A549 (cell line): Measurements from ENCODE around the gene LRRC45. TPM values are rescaled to one million over a fixed set of nuclear protein-coding genes. Genes with fewer than 3 reads are reported as not detected.
"Not testable (repeated sequence)": the region's sequence is repeated elsewhere in the genome, so short reads cannot be mapped to it uniquely, and the experiment has no call there.

Experiments used
- ATAC-seq, 2 experiments: fragments of 200-7000 bp in 1 of 2; fragments of >200 bp in 1 of 2; cut with Nextera tagmentation in 1 of 2; cut with Tn5 transposase in 1 of 2; 3 replicates each; pipeline versions ENCODE4 v1.8.0 to v1.9.1; 2018 to 2020; ENCODE audit warnings: mild to moderate bottlenecking in 1 of 2, moderate library complexity in 1 of 2
- CTCF ChIA-PET: fragments of 300-600 bp; sonication (Branson Sonifier 250); formaldehyde crosslinking; extraction: SDS; loops from one replicate; lab custom pipeline; 2021; ENCODE audit warnings: antibody characterized with exemption, inconsistent platforms; lab: Yijun Ruan, JAX
- POLR2A ChIA-PET: fragments of 350-600 bp; formaldehyde crosslinking; extraction: SDS; loops from one replicate; lab custom pipeline; 2021; ENCODE audit warnings: antibody characterized with exemption, inconsistent platforms; lab: Yijun Ruan, JAX
- DNase-seq, 2 experiments: peaks; one replicate each; pipeline versions ENCODE4 v3.0.0 to v3.0.0-alpha.2; 2011 to 2016; ENCODE audit warnings: low read depth in 1 of 2, low spot score in 1 of 2
- FAIRE-seq: peaks from 2 replicates; lab custom pipeline; 2011; peaks lifted over from hg19 to GRCh38; lab: Jason Lieb, UNC
- H3K27ac ChIP-seq, 2 experiments: fragments of >200 bp; sonication (Bioruptor Twin); formaldehyde crosslinking; 3 replicates each; pipeline ENCODE4 v1.5.1; 2016 to 2017
- H3K4me1 ChIP-seq: fragments of >200 bp; sonication (Bioruptor Twin); formaldehyde crosslinking; 3 replicates; pipeline ENCODE4 v1.6.1; 2016
- H3K4me2 ChIP-seq: fragments of >200 bp; sonication (Bioruptor Twin); formaldehyde crosslinking; 3 replicates; pipeline ENCODE4 v1.6.1; 2016
- H3K4me3 ChIP-seq: fragments of >200 bp; sonication (Bioruptor Twin); formaldehyde crosslinking; 3 replicates; pipeline ENCODE4 v1.5.1; 2016
- H3K9me3 ChIP-seq: fragments of >200 bp; sonication (Bioruptor Twin); formaldehyde crosslinking; 3 replicates; pipeline ENCODE4 v1.6.1; 2016
- CBX8 ChIP-seq: fragments of 200-600 bp; sonication (generic); IDR thresholded peaks from 2 replicates; pipeline ENCODE4 v1.6.1; 2016
- CEBPB ChIP-seq, 2 experiments: fragments of >200 bp in 1 of 2; sonication (Bioruptor Twin) in 1 of 2; formaldehyde crosslinking in 1 of 2; IDR thresholded peaks; 2 replicates each; pipeline ENCODE4 v1.6.1; 2012 to 2016
- CHD2 ChIP-seq: fragments of 150-350 bp; IDR thresholded peaks from 2 replicates; pipeline ENCODE4 v1.6.1; 2014; ENCODE audit warnings: low read length; ENCODE audit not compliant: partially characterized antibody
- EHMT2 ChIP-seq: fragments of 200-600 bp; sonication (generic); IDR thresholded peaks from 2 replicates; pipeline ENCODE4 v1.6.1; 2016; ENCODE audit warnings: antibody characterized with exemption, low read depth, mild to moderate bottlenecking, moderate library complexity
- EP300 ChIP-seq, 2 experiments: fragments of >200 bp; sonication (Bioruptor Twin); formaldehyde crosslinking; IDR thresholded peaks; 2 replicates in 1 of 2; 3 replicates in 1 of 2; pipeline ENCODE4 v1.6.1; 2016 to 2017
- ESRRA ChIP-seq: fragments of 150-350 bp; IDR thresholded peaks from 2 replicates; pipeline ENCODE4 v1.6.1; 2014; ENCODE audit warnings: mild to moderate bottlenecking, low read length, borderline replicate concordance
- FOSB ChIP-seq: fragments of 250-450 bp; sonication (Bioruptor Pico); IDR thresholded peaks from 2 replicates; pipeline ENCODE4 v1.5.0; 2020; ENCODE audit warnings: mild to moderate bottlenecking, moderate library complexity
- FOXS1 ChIP-seq: fragments of 250-450 bp; sonication (Bioruptor Pico); IDR thresholded peaks from 2 replicates; pipeline ENCODE4 v1.5.0; 2020; ENCODE audit warnings: mild to moderate bottlenecking, moderate library complexity
- HEYL ChIP-seq: fragments of 250-450 bp; sonication (Bioruptor Pico); IDR thresholded peaks from 2 replicates; pipeline ENCODE4 v1.8.0; 2021; ENCODE audit warnings: mild to moderate bottlenecking, moderate library complexity
- KDM5A ChIP-seq: fragments of 200-600 bp; sonication (generic); IDR thresholded peaks from 2 replicates; pipeline ENCODE4 v1.6.1; 2016; ENCODE audit warnings: antibody characterized with exemption, mild to moderate bottlenecking
- MAZ ChIP-seq: fragments of 150-350 bp; IDR thresholded peaks from 2 replicates; pipeline ENCODE4 v1.6.1; 2014; ENCODE audit warnings: antibody characterized with exemption, low read depth, low read length, borderline replicate concordance
- MYC ChIP-seq: IDR thresholded peaks from 2 replicates; pipeline ENCODE4 v1.6.1; 2012; ENCODE audit warnings: mild to moderate bottlenecking, inconsistent platforms, low read length, improper control_type of control experiment, borderline replicate concordance
- NFE2L2 ChIP-seq: fragments of 150-350 bp; conservative IDR thresholded peaks from 2 replicates; pipeline ENCODE4 v1.6.1; 2014; ENCODE audit warnings: low read length
- NPAS2 ChIP-seq: fragments of 250-450 bp; sonication (Bioruptor Pico); IDR thresholded peaks from 2 replicates; pipeline ENCODE4 v1.8.0; 2022; ENCODE audit warnings: mild to moderate bottlenecking, moderate library complexity, borderline replicate concordance
- NR3C1 ChIP-seq: fragments of >200 bp; sonication (Bioruptor Twin); formaldehyde crosslinking; IDR thresholded peaks from 3 replicates; pipeline ENCODE4 v1.6.1; 2017
- POLR2A ChIP-seq: IDR thresholded peaks from 2 replicates; pipeline ENCODE4 v1.6.1; 2012; ENCODE audit warnings: mild to moderate bottlenecking, low read length
- RCOR1 ChIP-seq: fragments of 150-350 bp; IDR thresholded peaks from 2 replicates; pipeline ENCODE4 v1.6.1; 2014; ENCODE audit warnings: antibody characterized with exemption, low read length, low read depth
- RFX5 ChIP-seq: fragments of 450-650 bp; IDR thresholded peaks from 2 replicates; pipeline ENCODE4 v1.7.1; 2014; ENCODE audit warnings: antibody characterized with exemption, mild to moderate bottlenecking, moderate library complexity
- RNF2 ChIP-seq: fragments of 200-600 bp; sonication (generic); IDR thresholded peaks from 2 replicates; pipeline ENCODE4 v1.6.1; 2016; ENCODE audit warnings: low read depth, mild to moderate bottlenecking, antibody characterized with exemption, moderate library complexity, borderline replicate concordance
- SREBF2 ChIP-seq: fragments of 450-650 bp; IDR thresholded peaks from 2 replicates; pipeline ENCODE4 v1.6.1; 2014; ENCODE audit warnings: mild to moderate bottlenecking, moderate library complexity
- TP53 ChIP-seq: fragments of 250-450 bp; sonication (Bioruptor Pico); IDR thresholded peaks from 2 replicates; pipeline ENCODE4 v1.5.0; 2021; ENCODE audit warnings: mild to moderate bottlenecking, moderate library complexity
- ZFP36 ChIP-seq: fragments of 450-650 bp; IDR thresholded peaks from 2 replicates; pipeline ENCODE4 v1.6.1; 2014; ENCODE audit warnings: borderline replicate concordance; ENCODE audit not compliant: partially characterized antibody
- WGBS: methylation state at CpG from one replicate; pipeline ENCODE4 v1.1.6; 2017; ENCODE audit errors: missing lambda C conversion rate; 5-methylcytosine and 5-hydroxymethylcytosine counted together
- polyA plus RNA-seq, 4 experiments: library from polyadenylated mRNA; depleted of rRNA in 3 of 4; stranded (reverse); fragments of >200 nt; fragmentation: RNase III in 1 of 4; extraction: RNeasy Plus Mini Kit Qiagen cat#74134 plus additional on column Dnase treatment in 1 of 4; gene quantifications; 2 replicates in 3 of 4; 3 replicates in 1 of 4; pipeline ENCODE4 v1.2.3, GENCODE V29; 2011 to 2017
- TF ChIP-seq, protein P1 (sequence below): fragments of 250-450 bp; sonication (Bioruptor Pico); IDR thresholded peaks from 2 replicates; pipeline ENCODE4 v1.5.0; 2020; ENCODE audit warnings: low read depth, mild to moderate bottlenecking, moderate library complexity
- TF ChIP-seq, protein P2 (sequence below): IDR thresholded peaks from 2 replicates; pipeline ENCODE4 v1.6.1; 2012
- TF ChIP-seq, protein P3 (sequence below): IDR thresholded peaks from 2 replicates; pipeline ENCODE4 v1.6.1; 2012
- TF ChIP-seq, protein P4 (sequence below): fragments of >200 bp; sonication (Bioruptor Twin); formaldehyde crosslinking; IDR thresholded peaks from 3 replicates; pipeline ENCODE4 v1.6.1; 2016
- TF ChIP-seq, protein P5 (sequence below): fragments of 250-450 bp; sonication (Bioruptor Pico); IDR thresholded peaks from 2 replicates; pipeline ENCODE4 v1.5.0; 2021; ENCODE audit warnings: mild to moderate bottlenecking, moderate library complexity, borderline replicate concordance

LRRC45 gene
- polyA plus RNA-seq, 2 of the 4 experiments (the other 2 are of a cell fraction), result 6.4 to 24.5 TPM

DNA sequence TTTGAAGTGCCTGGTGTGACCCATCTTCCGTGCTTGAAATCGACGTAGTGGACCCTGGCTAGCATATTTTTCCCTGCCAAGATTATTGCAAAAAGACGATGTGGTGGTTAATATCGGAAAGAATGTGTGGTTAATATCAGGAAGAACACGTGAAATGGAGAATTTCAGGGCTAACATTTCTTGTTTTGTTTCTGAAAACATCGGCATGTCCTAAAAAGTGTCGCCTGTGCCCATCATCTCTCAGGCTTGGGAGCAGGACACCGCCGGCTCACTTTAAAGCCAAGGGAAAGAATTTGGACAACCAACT lies 14.7 kb downstream of the LRRC45 start:
- CTCF ChIA-PET, result interaction anchor here (0.6 to 4.4 kb wide), 35 partner anchors 9 to 198 kb away, joined by 3 to 59 read pairs (median 4); partner anchors contain the start of genes CENPX, DUS1L, GPS1 and LRRC45
- 3% methylated on average over 10 of the region's 10 CpGs for WGBS
- POLR2A ChIA-PET, result interaction anchor here (0.6 to 1.4 kb wide), 14 partner anchors 9 to 168 kb away, joined by 3 to 38 read pairs (median 4); partner anchors contain the start of genes CENPX, FASN, GPS1 and LRRC45
- ATAC-seq, result no peak
- no peak for DNase-seq
- no peak for FAIRE-seq
- peak overlapping the region; percentile 52 for H3K4me3 ChIP-seq
- peaks cover 8% of the 10 kb centered on the region; the same call in 2 of the 3 replicates for H3K4me1 ChIP-seq
- H3K4me2 ChIP-seq, result peak overlapping the region; percentile 83
- H3K27ac ChIP-seq, result peak overlapping the region in 1 of 2 experiments; percentile 32; a peak in 2 of 6 replicates
- TF ChIP-seq POLR2A, result no peak
- TF ChIP-seq RCOR1, result no peak
- TF ChIP-seq, protein P1, sequence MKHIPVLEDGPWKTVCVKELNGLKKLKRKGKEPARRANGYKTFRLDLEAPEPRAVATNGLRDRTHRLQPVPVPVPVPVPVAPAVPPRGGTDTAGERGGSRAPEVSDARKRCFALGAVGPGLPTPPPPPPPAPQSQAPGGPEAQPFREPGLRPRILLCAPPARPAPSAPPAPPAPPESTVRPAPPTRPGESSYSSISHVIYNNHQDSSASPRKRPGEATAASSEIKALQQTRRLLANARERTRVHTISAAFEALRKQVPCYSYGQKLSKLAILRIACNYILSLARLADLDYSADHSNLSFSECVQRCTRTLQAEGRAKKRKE (CRISPR knock-in tag), result no peak
- TF ChIP-seq, protein P2, sequence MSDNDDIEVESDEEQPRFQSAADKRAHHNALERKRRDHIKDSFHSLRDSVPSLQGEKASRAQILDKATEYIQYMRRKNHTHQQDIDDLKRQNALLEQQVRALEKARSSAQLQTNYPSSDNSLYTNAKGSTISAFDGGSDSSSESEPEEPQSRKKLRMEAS, result no peak; the same call in 1 of the 2 replicates
- no peak for TF ChIP-seq MAZ
- no peak for TF ChIP-seq CEBPB (IDR thresholded peaks at IDR 0.05)
- TF ChIP-seq NFE2L2, result no peak
- TF ChIP-seq EP300 (IDR thresholded peaks at IDR 0.05), result no peak
- TF ChIP-seq SREBF2, result no peak
- no peak for TF ChIP-seq CBX8
- TF ChIP-seq CHD2, result no peak
- TF ChIP-seq, protein P3, sequence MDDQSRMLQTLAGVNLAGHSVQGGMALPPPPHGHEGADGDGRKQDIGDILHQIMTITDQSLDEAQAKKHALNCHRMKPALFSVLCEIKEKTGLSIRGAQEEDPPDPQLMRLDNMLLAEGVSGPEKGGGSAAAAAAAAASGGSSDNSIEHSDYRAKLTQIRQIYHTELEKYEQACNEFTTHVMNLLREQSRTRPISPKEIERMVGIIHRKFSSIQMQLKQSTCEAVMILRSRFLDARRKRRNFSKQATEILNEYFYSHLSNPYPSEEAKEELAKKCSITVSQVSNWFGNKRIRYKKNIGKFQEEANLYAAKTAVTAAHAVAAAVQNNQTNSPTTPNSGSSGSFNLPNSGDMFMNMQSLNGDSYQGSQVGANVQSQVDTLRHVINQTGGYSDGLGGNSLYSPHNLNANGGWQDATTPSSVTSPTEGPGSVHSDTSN, result no peak
- TF ChIP-seq RNF2, result no peak
- TF ChIP-seq EHMT2, result no peak
- TF ChIP-seq FOSB (CRISPR knock-in tag), result no peak
- TF ChIP-seq, protein P4, sequence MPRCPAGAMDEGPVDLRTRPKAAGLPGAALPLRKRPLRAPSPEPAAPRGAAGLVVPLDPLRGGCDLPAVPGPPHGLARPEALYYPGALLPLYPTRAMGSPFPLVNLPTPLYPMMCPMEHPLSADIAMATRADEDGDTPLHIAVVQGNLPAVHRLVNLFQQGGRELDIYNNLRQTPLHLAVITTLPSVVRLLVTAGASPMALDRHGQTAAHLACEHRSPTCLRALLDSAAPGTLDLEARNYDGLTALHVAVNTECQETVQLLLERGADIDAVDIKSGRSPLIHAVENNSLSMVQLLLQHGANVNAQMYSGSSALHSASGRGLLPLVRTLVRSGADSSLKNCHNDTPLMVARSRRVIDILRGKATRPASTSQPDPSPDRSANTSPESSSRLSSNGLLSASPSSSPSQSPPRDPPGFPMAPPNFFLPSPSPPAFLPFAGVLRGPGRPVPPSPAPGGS, result no peak
- no peak for TF ChIP-seq ZFP36
- TF ChIP-seq FOXS1 (CRISPR knock-in tag), result no peak
- TF ChIP-seq, all 56 proteins: peak for 0
- H3K9me3 ChIP-seq, result no peaks in the 10 kb centered on the region

DNA sequence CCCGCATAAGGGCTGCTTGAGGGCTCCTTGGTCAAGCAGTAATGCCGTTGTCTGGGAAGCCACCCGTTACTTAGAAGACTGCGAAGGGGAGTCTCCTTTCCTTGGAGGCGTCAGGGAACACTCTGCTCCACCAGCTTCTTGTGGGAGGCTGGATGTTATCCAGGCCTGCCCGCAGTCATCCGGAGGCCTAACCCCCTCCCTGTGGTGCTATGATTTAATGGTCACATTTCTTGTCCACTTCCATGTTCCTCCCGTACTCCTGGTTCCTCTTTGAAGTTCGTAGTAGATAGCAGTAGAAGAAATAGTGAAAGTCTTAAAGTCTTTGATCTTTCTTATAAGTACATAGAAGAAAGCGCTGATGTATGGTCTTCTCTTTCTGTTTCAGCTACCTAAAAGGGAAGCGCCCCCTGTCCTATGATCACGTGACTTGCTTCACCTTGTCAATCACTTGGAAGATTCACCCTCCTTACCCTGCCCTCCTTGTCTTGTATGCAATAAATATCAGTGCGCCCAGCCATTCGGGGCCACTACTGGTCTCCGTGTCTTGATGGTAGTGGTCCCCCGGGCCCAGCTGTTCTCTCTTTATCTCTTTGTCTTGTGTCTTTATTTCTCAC lies 15.8 kb downstream of the LRRC45 start:
- H3K27ac ChIP-seq, DNase-seq, ATAC-seq, H3K4me3 ChIP-seq, H3K9me3 ChIP-seq, FAIRE-seq, H3K4me2 ChIP-seq, POLR2A ChIA-PET, H3K4me1 ChIP-seq: not testable (repeated sequence)
- WGBS, result 82% methylated on average over 16 of the region's 16 CpGs
- CTCF ChIA-PET, result interaction anchor here (0.7 to 4.4 kb wide), 10 partner anchors 10 to 133 kb away, joined by 3 to 59 read pairs (median 6); partner anchors contain the start of genes GPS1 and RAC3

DNA sequence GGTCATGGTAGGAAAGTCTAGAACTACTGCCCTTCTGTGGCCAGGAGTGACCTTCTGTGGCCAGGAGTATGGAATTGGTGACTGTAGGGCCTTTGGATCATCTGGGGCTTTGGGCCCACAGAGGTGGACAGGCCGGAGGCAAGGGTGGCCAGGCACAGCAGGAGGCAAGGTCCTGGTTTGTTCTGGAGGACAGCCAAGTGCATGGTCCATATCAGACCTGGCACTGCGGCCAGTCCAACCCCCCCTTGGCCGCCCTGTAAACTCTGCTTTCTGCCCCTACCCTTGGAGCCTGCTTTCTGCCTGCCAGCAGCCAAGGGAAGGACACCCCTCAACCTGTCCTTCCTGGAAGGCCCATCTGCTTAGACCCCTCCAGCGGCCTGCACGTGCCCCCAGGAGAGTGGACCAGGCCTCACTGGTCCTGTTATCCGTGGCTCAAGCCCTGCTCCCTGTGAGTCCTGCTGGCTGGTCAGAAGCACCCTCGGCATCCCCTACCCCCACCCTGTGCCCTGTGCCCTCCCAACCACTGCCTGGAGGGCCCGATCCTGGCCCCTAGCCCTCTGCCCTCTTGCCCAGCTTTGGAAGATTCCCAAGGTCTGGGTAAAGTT lies 16.7 kb downstream of the LRRC45 start:
- Histone ChIP-seq H3K4me1 (peaks cover 8% of the 10 kb centered on the region; the same call in 2 of the 3 replicates), H3K27ac (no peak overlapping the region), H3K9me3 (no peaks in the 10 kb centered on the region), H3K4me2 (no peak overlapping the region), H3K4me3 (no peak overlapping the region)
- 80% methylated on average over 8 of the region's 8 CpGs for WGBS
- CTCF ChIA-PET, result interaction anchor here (0.7 to 4.4 kb wide), 7 partner anchors 11 to 163 kb away, joined by 3 to 59 read pairs (median 4); partner anchors contain the start of gene RAC3
- ATAC-seq (no peak), FAIRE-seq (no peak), DNase-seq (no peak)
- POLR2A ChIA-PET, result no interaction called here
- TF ChIP-seq TP53 (CRISPR knock-in tag), result no peak
- no peak for TF ChIP-seq RFX5
- TF ChIP-seq, protein P4, result no peak
- TF ChIP-seq KDM5A, result no peak
- no peak for TF ChIP-seq NR3C1
- no peak for TF ChIP-seq SREBF2
- no peak for TF ChIP-seq NPAS2 (CRISPR knock-in tag)
- TF ChIP-seq, protein P5, sequence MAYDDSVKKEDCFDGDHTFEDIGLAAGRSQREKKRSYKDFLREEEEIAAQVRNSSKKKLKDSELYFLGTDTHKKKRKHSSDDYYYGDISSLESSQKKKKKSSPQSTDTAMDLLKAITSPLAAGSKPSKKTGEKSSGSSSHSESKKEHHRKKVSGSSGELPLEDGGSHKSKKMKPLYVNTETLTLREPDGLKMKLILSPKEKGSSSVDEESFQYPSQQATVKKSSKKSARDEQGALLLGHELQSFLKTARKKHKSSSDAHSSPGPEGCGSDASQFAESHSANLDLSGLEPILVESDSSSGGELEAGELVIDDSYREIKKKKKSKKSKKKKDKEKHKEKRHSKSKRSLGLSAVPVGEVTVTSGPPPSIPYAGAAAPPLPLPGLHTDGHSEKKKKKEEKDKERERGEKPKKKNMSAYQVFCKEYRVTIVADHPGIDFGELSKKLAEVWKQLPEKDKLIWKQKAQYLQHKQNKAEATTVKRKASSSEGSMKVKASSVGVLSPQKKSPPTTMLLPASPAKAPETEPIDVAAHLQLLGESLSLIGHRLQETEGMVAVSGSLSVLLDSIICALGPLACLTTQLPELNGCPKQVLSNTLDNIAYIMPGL, result no peak
- TF ChIP-seq FOSB (CRISPR knock-in tag), result no peak
- no peak for TF ChIP-seq EHMT2
- TF ChIP-seq FOXS1 (CRISPR knock-in tag), result no peak
- no peak for TF ChIP-seq ESRRA
- no peak for TF ChIP-seq HEYL
- no peak for TF ChIP-seq MYC
